Measurements from ENCODE around the gene CDH13. TPM values are rescaled to one million over a fixed set of nuclear protein-coding genes. Genes with fewer than 3 reads are reported as not detected.

Gene CDH13
- polyA plus RNA-seq, 2 of the 4 experiments (the other 2 are of a cell fraction), result not detected

DNA sequence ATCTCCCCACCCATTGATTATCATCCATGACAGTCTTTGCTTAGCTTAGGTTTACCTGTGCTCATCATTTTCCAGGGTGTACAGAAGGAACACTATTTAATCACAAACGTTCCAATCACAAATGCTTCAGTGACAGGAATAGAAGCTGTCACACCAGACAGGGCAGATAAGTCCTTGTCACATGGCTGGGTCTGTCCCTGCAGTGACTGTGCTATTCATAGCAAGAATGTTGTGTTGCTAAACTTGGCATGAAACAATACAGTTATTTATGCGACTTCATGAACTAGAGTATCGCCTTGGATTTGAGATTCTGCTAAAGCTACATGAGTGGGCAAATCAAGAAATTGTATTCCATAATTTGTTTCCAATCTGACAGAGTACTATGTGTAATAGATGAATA is 108.4 kb downstream of the CDH13 start:
- no peak for DNase-seq (ENCODE audit: low read depth in 1 of 2, low spot score in 1 of 2)
- H3K4me3 ChIP-seq, result no peak overlapping the region
- TF ChIP-seq HOXB13 (CRISPR knock-in tag; IDR thresholded peaks at IDR 0.05; ENCODE audit: low read depth) (no peak), BHLHE40 (IDR thresholded peaks at IDR 0.05; ENCODE audit: low read depth, low read length) (no peak), CBX8 (IDR thresholded peaks at IDR 0.05) (no peak), NR3C1 (IDR thresholded peaks at IDR 0.05) (no peak), CHD4 (IDR thresholded peaks at IDR 0.05; ENCODE audit: borderline replicate concordance) (no peak), TFCP2L1 (CRISPR knock-in tag; IDR thresholded peaks at IDR 0.05) (no peak)
- no peak for ATAC-seq
- no peak for FAIRE-seq
- H3K4me1 ChIP-seq, result no peaks in the 10 kb centered on the region
- H3K9me3 ChIP-seq, result no peaks in the 10 kb centered on the region
- WGBS (ENCODE audit: missing lambda C conversion rate), result 2% methylated on average over 3 of the region's 3 CpGs
- ChIA-PET POLR2A (no interaction called here), CTCF (no interaction called here)
- no peak overlapping the region for H3K27ac ChIP-seq
- no peak overlapping the region for H3K4me2 ChIP-seq

DNA sequence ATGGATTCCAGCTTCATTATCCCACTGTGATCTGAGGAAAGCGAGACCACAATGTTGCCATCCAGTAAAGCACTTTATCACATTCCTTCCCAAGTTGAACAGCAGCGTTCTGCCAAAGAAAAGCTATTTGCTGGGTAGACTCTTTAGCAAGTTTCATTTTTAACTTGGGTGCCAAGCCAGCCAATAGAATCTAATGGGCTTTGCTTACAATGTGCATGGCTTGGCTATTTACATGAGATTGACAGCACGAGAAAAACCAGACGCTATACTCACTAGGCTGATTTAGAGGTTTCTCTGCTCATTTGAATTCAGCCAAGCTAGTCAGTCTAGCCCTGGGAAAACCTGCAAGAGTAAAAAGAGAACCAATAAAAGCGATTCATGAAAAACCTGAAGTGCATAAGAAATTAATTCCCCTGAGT is 108.9 kb downstream of the CDH13 start:
- TF ChIP-seq NFE2L2 (conservative IDR thresholded peaks at IDR 0.05; ENCODE audit: low read length) (no peak), CBX8 (IDR thresholded peaks at IDR 0.05) (no peak), HDAC2 (IDR thresholded peaks at IDR 0.05) (no peak)
- TF ChIP-seq, protein P1, sequence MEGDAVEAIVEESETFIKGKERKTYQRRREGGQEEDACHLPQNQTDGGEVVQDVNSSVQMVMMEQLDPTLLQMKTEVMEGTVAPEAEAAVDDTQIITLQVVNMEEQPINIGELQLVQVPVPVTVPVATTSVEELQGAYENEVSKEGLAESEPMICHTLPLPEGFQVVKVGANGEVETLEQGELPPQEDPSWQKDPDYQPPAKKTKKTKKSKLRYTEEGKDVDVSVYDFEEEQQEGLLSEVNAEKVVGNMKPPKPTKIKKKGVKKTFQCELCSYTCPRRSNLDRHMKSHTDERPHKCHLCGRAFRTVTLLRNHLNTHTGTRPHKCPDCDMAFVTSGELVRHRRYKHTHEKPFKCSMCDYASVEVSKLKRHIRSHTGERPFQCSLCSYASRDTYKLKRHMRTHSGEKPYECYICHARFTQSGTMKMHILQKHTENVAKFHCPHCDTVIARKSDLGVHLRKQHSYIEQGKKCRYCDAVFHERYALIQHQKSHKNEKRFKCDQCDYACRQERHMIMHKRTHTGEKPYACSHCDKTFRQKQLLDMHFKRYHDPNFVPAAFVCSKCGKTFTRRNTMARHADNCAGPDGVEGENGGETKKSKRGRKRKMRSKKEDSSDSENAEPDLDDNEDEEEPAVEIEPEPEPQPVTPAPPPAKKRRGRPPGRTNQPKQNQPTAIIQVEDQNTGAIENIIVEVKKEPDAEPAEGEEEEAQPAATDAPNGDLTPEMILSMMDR (IDR thresholded peaks at IDR 0.05), result no peak
- Histone ChIP-seq H3K27ac (no peak overlapping the region), H3K4me3 (no peak overlapping the region), H3K4me2 (no peak overlapping the region), H3K9me3 (no peaks in the 10 kb centered on the region), H3K4me1 (no peaks in the 10 kb centered on the region)
- FAIRE-seq (no peak), ATAC-seq (no peak), DNase-seq (ENCODE audit: low read depth in 1 of 2, low spot score in 1 of 2) (no peak)
- ChIA-PET CTCF (no interaction called here), POLR2A (no interaction called here)
- 3% methylated on average over 5 of the region's 5 CpGs for WGBS (ENCODE audit: missing lambda C conversion rate)

DNA sequence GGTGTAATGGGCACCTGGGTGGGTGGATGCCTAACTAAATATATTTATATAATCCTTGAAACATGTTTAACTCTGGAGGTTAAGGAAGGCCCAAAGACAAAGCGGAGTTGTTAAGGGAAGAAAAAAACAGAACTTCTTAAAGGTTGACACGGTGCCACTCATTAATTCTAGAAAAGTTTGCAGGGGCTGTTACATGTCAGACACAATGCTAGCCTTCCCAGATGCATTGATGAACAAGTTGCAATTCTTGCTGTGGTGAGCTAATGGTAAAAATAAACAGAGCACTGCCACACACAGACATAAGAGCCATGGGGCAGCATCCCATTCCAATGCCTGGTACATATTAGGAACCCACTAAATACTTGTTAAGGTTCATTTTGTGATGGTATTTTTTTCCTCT is 109.5 kb downstream of the CDH13 start:
- ATAC-seq (no peak), DNase-seq (ENCODE audit: low read depth in 1 of 2, low spot score in 1 of 2) (no peak), FAIRE-seq (no peak)
- CTCF ChIA-PET, result no interaction called here
- no peak overlapping the region for H3K4me3 ChIP-seq
- POLR2A ChIA-PET, result no interaction called here
- TF ChIP-seq, protein P2, sequence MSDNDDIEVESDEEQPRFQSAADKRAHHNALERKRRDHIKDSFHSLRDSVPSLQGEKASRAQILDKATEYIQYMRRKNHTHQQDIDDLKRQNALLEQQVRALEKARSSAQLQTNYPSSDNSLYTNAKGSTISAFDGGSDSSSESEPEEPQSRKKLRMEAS (IDR thresholded peaks at IDR 0.05), result no peak
- TF ChIP-seq, protein P3, sequence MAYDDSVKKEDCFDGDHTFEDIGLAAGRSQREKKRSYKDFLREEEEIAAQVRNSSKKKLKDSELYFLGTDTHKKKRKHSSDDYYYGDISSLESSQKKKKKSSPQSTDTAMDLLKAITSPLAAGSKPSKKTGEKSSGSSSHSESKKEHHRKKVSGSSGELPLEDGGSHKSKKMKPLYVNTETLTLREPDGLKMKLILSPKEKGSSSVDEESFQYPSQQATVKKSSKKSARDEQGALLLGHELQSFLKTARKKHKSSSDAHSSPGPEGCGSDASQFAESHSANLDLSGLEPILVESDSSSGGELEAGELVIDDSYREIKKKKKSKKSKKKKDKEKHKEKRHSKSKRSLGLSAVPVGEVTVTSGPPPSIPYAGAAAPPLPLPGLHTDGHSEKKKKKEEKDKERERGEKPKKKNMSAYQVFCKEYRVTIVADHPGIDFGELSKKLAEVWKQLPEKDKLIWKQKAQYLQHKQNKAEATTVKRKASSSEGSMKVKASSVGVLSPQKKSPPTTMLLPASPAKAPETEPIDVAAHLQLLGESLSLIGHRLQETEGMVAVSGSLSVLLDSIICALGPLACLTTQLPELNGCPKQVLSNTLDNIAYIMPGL (CRISPR knock-in tag; IDR thresholded peaks at IDR 0.05; ENCODE audit: borderline replicate concordance), result no peak
- TF ChIP-seq, protein P4, sequence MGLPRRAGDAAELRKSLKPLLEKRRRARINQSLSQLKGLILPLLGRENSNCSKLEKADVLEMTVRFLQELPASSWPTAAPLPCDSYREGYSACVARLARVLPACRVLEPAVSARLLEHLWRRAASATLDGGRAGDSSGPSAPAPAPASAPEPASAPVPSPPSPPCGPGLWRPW (IDR thresholded peaks at IDR 0.05), result no peak
- H3K27ac ChIP-seq, result no peak overlapping the region
- H3K4me2 ChIP-seq, result no peak overlapping the region
- no peaks in the 10 kb centered on the region for H3K9me3 ChIP-seq
- 0% methylated on average over 2 of the region's 2 CpGs for WGBS (ENCODE audit: missing lambda C conversion rate)
- no peaks in the 10 kb centered on the region for H3K4me1 ChIP-seq

DNA sequence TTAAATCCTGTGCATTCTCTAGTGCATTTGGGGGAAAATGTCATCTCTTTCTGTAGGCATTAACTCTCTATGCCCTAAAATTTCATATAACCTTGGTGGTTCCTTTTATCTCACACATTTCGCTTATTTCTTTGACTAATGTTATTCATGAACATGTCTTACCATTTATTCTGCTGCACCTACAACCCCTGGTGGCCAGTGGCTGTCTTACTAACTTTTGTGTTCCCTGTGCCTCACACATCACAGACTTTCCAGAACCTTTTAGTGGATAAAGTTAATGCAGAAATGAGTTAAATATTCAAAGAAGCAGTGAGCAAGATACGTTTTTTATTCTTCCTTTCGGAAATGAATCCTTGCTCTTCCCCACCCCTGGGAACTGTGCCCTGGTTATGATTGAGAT is 111.9 kb downstream of the CDH13 start:
- POLR2A ChIA-PET, result no interaction called here
- 0% methylated on average over 3 of the region's 3 CpGs for WGBS (ENCODE audit: missing lambda C conversion rate)

More for the DNA sequence above, 111.9 kb downstream of the CDH13 start:
- Histone ChIP-seq H3K4me1 (no peaks in the 10 kb centered on the region), H3K4me3 (no peak overlapping the region), H3K27ac (no peak overlapping the region), H3K9me3 (no peaks in the 10 kb centered on the region), H3K4me2 (no peak overlapping the region)
- FAIRE-seq (no peak), DNase-seq (ENCODE audit: low read depth in 1 of 2, low spot score in 1 of 2) (no peak), ATAC-seq (no peak)
- TF ChIP-seq MYC (IDR thresholded peaks at IDR 0.05; ENCODE audit: borderline replicate concordance, low read length) (no peak), RCOR1 (IDR thresholded peaks at IDR 0.05; ENCODE audit: low read depth, low read length) (no peak), NPAS2 (CRISPR knock-in tag; IDR thresholded peaks at IDR 0.05; ENCODE audit: borderline replicate concordance) (no peak), FOXS1 (CRISPR knock-in tag; IDR thresholded peaks at IDR 0.05) (no peak), PHF8 (IDR thresholded peaks at IDR 0.05; ENCODE audit: borderline replicate concordance, low read depth) (no peak), ZNF302 (CRISPR knock-in tag; IDR thresholded peaks at IDR 0.05) (no peak)
- TF ChIP-seq, protein P5, sequence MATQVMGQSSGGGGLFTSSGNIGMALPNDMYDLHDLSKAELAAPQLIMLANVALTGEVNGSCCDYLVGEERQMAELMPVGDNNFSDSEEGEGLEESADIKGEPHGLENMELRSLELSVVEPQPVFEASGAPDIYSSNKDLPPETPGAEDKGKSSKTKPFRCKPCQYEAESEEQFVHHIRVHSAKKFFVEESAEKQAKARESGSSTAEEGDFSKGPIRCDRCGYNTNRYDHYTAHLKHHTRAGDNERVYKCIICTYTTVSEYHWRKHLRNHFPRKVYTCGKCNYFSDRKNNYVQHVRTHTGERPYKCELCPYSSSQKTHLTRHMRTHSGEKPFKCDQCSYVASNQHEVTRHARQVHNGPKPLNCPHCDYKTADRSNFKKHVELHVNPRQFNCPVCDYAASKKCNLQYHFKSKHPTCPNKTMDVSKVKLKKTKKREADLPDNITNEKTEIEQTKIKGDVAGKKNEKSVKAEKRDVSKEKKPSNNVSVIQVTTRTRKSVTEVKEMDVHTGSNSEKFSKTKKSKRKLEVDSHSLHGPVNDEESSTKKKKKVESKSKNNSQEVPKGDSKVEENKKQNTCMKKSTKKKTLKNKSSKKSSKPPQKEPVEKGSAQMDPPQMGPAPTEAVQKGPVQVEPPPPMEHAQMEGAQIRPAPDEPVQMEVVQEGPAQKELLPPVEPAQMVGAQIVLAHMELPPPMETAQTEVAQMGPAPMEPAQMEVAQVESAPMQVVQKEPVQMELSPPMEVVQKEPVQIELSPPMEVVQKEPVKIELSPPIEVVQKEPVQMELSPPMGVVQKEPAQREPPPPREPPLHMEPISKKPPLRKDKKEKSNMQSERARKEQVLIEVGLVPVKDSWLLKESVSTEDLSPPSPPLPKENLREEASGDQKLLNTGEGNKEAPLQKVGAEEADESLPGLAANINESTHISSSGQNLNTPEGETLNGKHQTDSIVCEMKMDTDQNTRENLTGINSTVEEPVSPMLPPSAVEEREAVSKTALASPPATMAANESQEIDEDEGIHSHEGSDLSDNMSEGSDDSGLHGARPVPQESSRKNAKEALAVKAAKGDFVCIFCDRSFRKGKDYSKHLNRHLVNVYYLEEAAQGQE (IDR thresholded peaks at IDR 0.05), result no peak
- TF ChIP-seq, protein P4 (IDR thresholded peaks at IDR 0.05), result no peak
- CTCF ChIA-PET, result interaction anchor here (1.0 kb wide), 1 partner anchor 20 kb away, joined by 3 read pairs; no protein-coding TSS in a partner anchor
